Right atrium auricular region (tissue), 2 donors: Measurements from ENCODE around the gene YPEL2. TPM values are rescaled to one million over a fixed set of nuclear protein-coding genes. Genes with fewer than 3 reads are reported as not detected.
"Not testable (repeated sequence)": the region's sequence is repeated elsewhere in the genome, so short reads cannot be mapped to it uniquely, and the experiment has no call there.

Source experiments
- DNase-seq: peaks from one replicate; pipeline ENCODE4 v3.0.0-alpha.2; 2019; ENCODE audit warnings: low spot score
- H3K27ac ChIP-seq, 2 donors: fragments of 200-600 bp; sonication (generic); 1 replicate in 1 of 2; 2 replicates in 1 of 2; pipeline ENCODE4 v1.5.1; 2016 to 2019
- H3K27me3 ChIP-seq, 2 donors: fragments of 200-600 bp; sonication (generic); one replicate each; pipeline versions ENCODE4 v1.5.1 to v1.6.0; 2017 to 2019
- H3K36me3 ChIP-seq: fragments of 200-600 bp; sonication (generic); one replicate; pipeline ENCODE4 v1.5.1; 2016
- H3K4me1 ChIP-seq, 2 donors: fragments of 200-600 bp; sonication (generic); one replicate each; pipeline versions ENCODE4 v1.5.1 to v1.6.0; 2017 to 2019
- H3K4me3 ChIP-seq, 2 donors: fragments of 200-600 bp; sonication (generic); 1 replicate in 1 of 2; 2 replicates in 1 of 2; pipeline ENCODE4 v1.5.1; 2017 to 2019; ENCODE audit warnings: mild to moderate bottlenecking in 1 of 2, moderate library complexity in 1 of 2
- H3K9me3 ChIP-seq, 2 donors: fragments of 200-600 bp; sonication (generic); one replicate each; pipeline ENCODE4 v1.5.1; 2019
- total RNA-seq, 2 donors: library from RNA; depleted of rRNA; stranded (reverse); fragments of >200 nt; gene quantifications; one replicate each; pipeline ENCODE4 v1.1.0, GENCODE V29; 2016
- TF ChIP-seq, protein P1 (sequence below), 2 donors: fragments of 200-600 bp; sonication (generic); IDR thresholded peaks; one replicate each; pipeline ENCODE4 v1.5.1; 2019; ENCODE audit warnings: antibody characterized with exemption in 2 of 2

YPEL2 gene
- total RNA-seq, 2 donors from 2014 or later: 28.3 to 34.1 TPM

DNA sequence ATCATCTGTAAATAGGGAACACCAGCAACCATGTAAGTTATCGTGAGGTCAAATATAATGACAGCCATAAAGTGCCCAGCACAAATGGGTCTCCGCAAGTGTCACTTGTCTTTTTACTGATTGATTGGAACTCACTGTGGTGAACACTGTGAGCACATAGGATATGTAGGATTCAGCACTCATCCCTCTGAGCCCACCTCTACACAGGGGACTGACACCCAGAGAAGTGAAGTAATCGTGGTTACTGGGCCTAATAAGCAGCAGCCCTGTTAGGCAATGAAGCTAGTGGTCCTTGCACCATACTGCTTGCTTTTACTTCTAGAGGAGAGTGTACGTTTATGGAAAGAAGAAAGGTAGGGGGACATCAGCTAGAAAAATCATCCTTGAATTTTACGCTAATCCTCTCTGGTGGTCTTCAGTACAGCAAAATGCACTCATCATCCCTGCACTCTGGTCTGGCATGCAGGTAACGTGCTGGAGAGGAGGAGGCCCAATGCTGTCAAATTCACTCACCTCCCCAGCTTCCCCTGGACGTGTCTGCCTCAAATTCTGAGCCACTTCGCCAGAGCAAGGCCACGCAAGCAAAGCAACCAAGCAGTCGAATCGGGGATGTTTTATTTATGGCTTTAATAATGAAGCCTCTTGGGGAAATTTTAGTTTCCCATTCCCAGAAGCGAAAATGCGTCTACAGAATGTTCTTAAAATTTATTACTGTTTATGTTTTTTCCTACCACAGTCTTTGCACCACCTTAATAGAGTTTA, 74.7 kb downstream of the YPEL2 start:
- Histone ChIP-seq H3K27ac (peak overlapping the region; percentile 35 to 71), H3K36me3 (no peaks in the 10 kb centered on the region), H3K4me1 (peaks cover 0 to 35% of the 10 kb centered on the region in 2 donors), H3K27me3 (no peaks in the 10 kb centered on the region), H3K9me3 (peaks cover 0 to 8% of the 10 kb centered on the region in 2 donors), H3K4me3 (no peak overlapping the region)
- TF ChIP-seq, protein P1, sequence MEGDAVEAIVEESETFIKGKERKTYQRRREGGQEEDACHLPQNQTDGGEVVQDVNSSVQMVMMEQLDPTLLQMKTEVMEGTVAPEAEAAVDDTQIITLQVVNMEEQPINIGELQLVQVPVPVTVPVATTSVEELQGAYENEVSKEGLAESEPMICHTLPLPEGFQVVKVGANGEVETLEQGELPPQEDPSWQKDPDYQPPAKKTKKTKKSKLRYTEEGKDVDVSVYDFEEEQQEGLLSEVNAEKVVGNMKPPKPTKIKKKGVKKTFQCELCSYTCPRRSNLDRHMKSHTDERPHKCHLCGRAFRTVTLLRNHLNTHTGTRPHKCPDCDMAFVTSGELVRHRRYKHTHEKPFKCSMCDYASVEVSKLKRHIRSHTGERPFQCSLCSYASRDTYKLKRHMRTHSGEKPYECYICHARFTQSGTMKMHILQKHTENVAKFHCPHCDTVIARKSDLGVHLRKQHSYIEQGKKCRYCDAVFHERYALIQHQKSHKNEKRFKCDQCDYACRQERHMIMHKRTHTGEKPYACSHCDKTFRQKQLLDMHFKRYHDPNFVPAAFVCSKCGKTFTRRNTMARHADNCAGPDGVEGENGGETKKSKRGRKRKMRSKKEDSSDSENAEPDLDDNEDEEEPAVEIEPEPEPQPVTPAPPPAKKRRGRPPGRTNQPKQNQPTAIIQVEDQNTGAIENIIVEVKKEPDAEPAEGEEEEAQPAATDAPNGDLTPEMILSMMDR (IDR thresholded peaks at IDR 0.05): no peak
- DNase-seq: no peak

DNA sequence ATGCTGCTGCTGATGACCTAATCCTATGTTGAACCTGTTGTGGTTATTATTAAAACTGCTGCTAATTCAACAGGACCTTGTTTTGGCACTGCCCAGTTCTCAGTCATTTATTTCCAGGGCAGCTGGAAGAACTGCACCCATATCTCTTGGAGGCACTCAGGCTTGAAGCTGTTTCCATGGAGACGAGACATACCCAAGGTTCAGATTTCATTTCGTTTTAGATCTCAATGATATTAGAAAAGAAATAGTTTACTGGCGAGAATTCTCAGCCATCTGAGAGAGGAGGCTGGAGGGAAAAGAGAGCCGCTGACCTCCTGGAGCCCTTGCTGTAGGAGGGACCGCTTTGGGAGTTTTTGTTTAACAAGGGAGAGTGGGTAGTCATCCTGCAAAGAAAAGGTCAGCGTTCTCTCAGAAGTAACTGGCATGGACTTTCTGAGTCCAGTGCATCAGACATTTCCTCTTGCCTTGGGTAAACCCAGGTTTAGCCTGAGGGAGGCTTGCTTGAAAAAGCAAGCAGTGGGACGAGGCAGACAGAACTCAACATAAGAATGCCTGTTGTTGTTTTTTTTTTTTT, 75.4 kb downstream of the YPEL2 start:
- no peak overlapping the region for H3K4me3 ChIP-seq
- DNase-seq: no peak
- H3K4me1 ChIP-seq: peaks cover 0 to 27% of the 10 kb centered on the region in 2 donors
- TF ChIP-seq, protein P1 (IDR thresholded peaks at IDR 0.05): no peak
- H3K9me3 ChIP-seq: peaks cover 0 to 8% of the 10 kb centered on the region in 2 donors
- H3K27ac ChIP-seq: peak overlapping the region; percentile 35 to 71
- no peaks in the 10 kb centered on the region for H3K36me3 ChIP-seq
- H3K27me3 ChIP-seq: no peaks in the 10 kb centered on the region

DNA sequence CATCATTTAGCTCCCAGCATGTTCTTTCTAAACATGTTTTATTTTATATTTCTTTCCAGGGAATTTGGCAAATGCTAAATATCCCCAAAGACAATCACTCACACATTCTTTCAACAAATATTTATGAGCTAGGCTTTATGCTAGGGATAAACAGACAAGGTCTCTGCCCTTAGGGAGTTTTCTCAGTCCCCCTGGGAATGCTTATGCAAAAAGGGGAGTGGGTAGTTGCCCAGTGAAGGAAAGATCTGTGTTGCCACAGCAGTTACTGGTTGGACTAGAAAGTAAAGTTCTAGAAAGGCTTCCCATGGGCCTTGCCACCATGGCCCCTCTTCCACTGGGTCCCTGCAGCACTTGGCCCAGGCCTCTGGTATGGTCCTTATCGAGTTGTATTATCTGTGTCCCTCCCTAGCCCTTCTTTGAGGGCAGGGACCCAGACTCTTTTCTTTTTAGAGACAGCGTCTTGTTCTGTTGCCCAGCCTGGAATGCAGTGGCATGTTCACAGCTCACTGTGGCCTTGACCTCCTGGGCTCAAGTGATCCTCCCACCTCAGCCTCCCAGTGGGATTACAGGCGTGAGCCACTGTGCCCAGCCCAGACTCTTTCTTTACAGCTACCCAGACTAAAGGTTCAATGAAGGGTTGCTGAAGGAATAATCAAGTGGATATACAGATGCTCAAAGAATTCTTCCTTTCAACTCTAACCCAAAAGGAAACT, 78.0 kb downstream of the YPEL2 start:
- peaks cover 0 to 33% of the 10 kb centered on the region in 2 donors for H3K4me1 ChIP-seq
- no peak for DNase-seq
- no peak overlapping the region for H3K27ac ChIP-seq
- H3K9me3 ChIP-seq: peaks cover 0 to 8% of the 10 kb centered on the region in 2 donors
- TF ChIP-seq, protein P1 (IDR thresholded peaks at IDR 0.05): no peak
- no peaks in the 10 kb centered on the region for H3K27me3 ChIP-seq
- H3K36me3 ChIP-seq: no peaks in the 10 kb centered on the region
- H3K4me3 ChIP-seq: no peak overlapping the region

DNA sequence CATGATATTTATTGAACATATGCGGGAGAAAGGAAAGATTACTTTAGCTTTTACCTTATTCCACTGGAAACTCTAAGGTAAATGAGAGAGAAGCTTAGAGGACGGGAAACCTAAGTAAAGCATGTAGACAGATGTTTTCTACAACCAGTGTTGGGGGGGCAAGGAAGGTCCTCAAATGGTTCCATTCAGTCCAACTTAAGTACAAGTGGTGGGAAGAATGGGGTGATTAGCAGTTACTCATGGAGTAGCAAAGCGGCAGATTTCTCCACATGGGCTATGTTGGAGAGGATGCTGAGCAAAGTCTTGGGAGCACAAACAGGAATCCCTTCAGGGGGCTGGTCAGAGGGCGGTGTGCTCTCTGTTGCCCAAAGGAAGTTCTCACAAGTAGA, 78.6 kb downstream of the YPEL2 start:
- H3K4me1 ChIP-seq: peaks cover 0 to 33% of the 10 kb centered on the region in 2 donors
- H3K27me3 ChIP-seq: no peaks in the 10 kb centered on the region
- no peak for DNase-seq
- H3K27ac ChIP-seq: no peak overlapping the region
- H3K4me3 ChIP-seq: no peak overlapping the region
- no peaks in the 10 kb centered on the region for H3K36me3 ChIP-seq
- TF ChIP-seq, protein P1 (IDR thresholded peaks at IDR 0.05): no peak
- peaks cover 0 to 8% of the 10 kb centered on the region in 2 donors for H3K9me3 ChIP-seq

DNA sequence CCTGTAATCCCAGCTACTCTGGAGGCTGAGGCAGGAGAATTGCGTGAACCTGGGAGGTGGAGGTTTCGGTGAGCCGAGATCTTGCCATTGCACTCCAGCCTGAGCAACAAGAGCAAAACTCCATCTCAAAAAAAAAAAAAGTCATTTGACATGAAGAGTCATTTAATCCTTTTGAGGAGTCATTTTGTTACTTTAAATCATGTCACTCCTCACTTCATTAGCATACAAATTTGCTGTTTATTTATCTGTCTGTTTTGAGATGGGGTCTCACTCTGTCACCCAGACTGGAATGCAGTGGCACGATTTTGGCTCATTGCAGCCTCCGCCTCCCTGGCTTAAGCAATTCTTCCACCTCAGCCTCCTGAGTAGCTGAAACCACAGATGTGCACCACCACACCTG, 81.0 kb downstream of the YPEL2 start:
- not testable (repeated sequence) for H3K9me3 ChIP-seq, H3K27me3 ChIP-seq, H3K36me3 ChIP-seq, H3K27ac ChIP-seq, DNase-seq, H3K4me3 ChIP-seq
- H3K4me1 ChIP-seq: peaks cover 0 to 31% of the 10 kb centered on the region in 2 donors
